Large intestine (tissue), 3 donors: ENCODE data around the gene SPDYA. TPM values are rescaled to one million over a fixed set of nuclear protein-coding genes. Genes with fewer than 3 reads are reported as not detected.

Experiments
- DNase-seq, 2 donors: peaks; one replicate each; pipeline versions ENCODE4 v3.0.0 to v3.0.0-alpha.2; 2013
- H3K27ac ChIP-seq: one replicate; pipeline ENCODE4 v1.5.1; 2013; ENCODE audit warnings: low read length
- H3K27me3 ChIP-seq: 2 replicates; pipeline ENCODE4 v1.6.1; 2013; ENCODE audit warnings: low read length; ENCODE audit not compliant: control insufficient read depth, insufficient read depth
- H3K36me3 ChIP-seq: 2 replicates; pipeline ENCODE4 v1.6.1; 2013; ENCODE audit warnings: low read length; ENCODE audit not compliant: control insufficient read depth, insufficient read depth
- H3K4me1 ChIP-seq: one replicate; pipeline ENCODE4 v1.6.1; 2013; ENCODE audit warnings: low read length; ENCODE audit not compliant: control insufficient read depth, insufficient read depth
- H3K4me3 ChIP-seq: one replicate; pipeline ENCODE4 v1.5.1; 2013; ENCODE audit warnings: low read length
- H3K9me3 ChIP-seq: one replicate; pipeline ENCODE4 v1.6.1; 2013; ENCODE audit warnings: mild to moderate bottlenecking, low read depth, low read length, moderate library complexity; ENCODE audit not compliant: control insufficient read depth
- WGBS: methylation state at CpG from one replicate; pipeline ENCODE4 v1.1.5; 2013; ENCODE audit warnings: low lambda C conversion rate; ENCODE audit not compliant: insufficient coverage; 5-methylcytosine and 5-hydroxymethylcytosine counted together
- polyA plus RNA-seq: library from polyadenylated mRNA; unstranded; fragments of 120-200 nt; gene quantifications from one replicate; pipeline ENCODE4 v1.2.1, GENCODE V29; 2013

SPDYA gene
- polyA plus RNA-seq, 1 donor: 3.1 TPM

DNA sequence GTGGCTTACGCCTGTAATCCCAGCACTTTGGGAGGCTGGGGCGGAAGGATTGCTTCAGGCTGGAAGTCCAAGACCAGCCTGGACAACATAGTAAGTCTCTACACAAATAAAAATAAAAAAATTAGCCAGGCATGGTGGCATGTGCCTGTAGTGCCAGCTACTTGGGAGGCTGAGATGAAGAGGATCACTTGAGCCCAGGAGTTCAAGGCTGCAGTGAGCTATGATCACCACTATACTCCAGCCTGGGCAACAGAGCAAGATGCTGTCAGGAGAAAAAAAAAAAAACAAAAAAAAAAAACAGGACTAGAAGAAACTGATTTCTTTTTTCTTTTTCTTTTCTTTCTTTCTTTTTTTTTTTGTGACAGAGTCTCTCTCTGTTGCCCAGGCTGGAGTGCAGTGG, 13.6 kb downstream of the SPDYA start:
- no CpG with 5 or more reads among the region's 2 CpGs for WGBS
- H3K4me3 ChIP-seq: no peak overlapping the region
- no peaks in the 10 kb centered on the region for H3K36me3 ChIP-seq
- H3K27me3 ChIP-seq: no peaks in the 10 kb centered on the region
- no peak for DNase-seq
- H3K4me1 ChIP-seq: no peaks in the 10 kb centered on the region
- no peak overlapping the region for H3K27ac ChIP-seq
- no peaks in the 10 kb centered on the region for H3K9me3 ChIP-seq

DNA sequence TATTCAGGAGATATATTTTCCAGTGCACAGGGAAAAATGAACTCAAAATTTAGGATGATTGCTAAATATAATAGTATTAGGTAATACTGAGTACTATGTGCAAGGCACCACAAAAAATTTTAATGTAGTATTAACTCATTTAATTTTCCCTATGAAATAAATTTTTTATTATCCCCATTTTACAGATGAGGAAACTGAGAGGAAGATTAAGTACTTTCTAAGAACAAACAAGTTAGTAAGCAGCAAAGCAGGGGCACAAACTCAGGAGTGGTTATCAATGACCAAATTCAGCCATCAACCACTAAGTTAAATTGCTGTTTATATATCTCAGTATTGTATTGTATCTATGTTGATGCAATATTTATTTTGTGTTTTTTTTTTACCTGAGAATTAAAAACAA, 14.2 kb downstream of the SPDYA start:
- Histone ChIP-seq H3K4me3 (no peak overlapping the region), H3K9me3 (no peaks in the 10 kb centered on the region), H3K4me1 (no peaks in the 10 kb centered on the region), H3K27ac (no peak overlapping the region), H3K27me3 (no peaks in the 10 kb centered on the region), H3K36me3 (no peaks in the 10 kb centered on the region)
- DNase-seq: no peak

DNA sequence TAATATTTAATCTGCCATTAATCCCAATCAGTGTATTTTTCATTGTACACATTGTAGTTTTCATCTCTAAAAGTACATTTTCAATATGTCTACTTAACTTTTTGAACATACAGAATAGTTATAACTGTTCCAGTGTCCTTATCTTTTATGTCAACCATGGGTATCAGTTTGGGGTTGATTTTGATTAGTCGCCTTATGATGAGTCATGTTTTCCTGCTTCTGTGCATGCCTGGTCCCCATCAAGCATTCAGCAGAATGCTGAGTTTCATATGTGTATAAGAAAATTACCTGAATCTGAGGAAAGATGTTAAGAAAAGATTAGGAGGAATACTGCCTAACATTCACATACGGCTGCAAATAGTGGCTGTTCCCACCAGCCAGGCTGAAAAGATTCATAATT, 17.7 kb downstream of the SPDYA start:
- Histone ChIP-seq H3K36me3 (no peaks in the 10 kb centered on the region), H3K27ac (no peak overlapping the region), H3K4me3 (no peak overlapping the region), H3K9me3 (no peaks in the 10 kb centered on the region), H3K4me1 (no peaks in the 10 kb centered on the region), H3K27me3 (no peaks in the 10 kb centered on the region)
- no CpG with 5 or more reads among the region's 2 CpGs for WGBS
- no peak for DNase-seq

DNA sequence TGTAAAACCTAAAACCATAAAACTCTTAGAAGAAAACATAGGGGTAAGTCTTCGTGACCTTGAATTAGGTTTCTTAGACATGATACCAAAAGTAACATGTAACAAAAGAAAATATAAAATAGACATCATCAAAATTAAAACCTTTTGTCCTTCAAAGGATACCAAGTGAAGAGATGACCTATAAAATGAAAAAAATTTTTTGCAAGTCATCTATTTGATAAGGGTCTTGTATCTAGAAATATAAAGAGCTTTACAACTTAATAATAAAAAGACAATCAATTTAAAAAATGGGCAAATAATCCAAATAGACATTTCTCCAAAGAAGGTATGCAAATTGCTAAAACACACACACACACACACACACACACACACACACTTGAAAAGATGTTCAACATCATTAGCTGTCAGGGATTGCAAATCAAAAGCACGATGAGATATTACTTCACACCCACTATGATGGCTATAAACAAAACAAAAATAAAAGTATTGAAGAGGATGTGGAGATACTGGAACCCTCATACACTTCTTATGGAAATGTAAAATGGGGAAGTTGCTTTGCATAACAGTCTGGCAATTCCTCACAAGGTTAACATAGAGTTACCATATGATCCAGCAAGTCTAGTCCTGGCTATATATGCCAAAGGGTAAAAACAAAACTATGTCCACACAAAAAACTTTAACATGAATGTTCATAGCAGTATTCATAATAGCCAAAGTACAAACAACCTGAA, 23.3 kb downstream of the SPDYA start:
- H3K36me3 ChIP-seq: no peaks in the 10 kb centered on the region
- H3K27ac ChIP-seq: no peak overlapping the region
- no peak overlapping the region for H3K4me3 ChIP-seq
- DNase-seq: no peak
- no peaks in the 10 kb centered on the region for H3K4me1 ChIP-seq
- no peaks in the 10 kb centered on the region for H3K27me3 ChIP-seq
- 88% methylated on average over 2 of the region's 2 CpGs for WGBS
- no peaks in the 10 kb centered on the region for H3K9me3 ChIP-seq

DNA sequence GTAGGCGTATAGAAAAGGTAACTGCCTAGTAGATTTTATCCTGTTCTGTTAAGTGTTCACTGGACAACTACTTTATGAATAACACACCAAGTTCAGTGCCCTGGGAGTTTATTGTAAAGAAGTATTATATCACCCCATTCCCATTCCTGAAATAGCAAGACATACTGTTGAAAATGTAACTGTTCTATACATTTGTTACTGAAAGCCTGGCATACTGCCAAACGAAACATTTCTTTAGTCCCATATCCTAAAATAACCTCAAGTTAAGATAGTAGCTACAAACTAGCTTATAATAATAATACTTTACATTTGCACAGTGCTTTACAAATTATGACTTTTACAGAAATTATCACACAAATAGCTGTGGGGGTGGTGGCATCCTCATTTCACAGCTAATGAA, 25.1 kb downstream of the SPDYA start:
- no peaks in the 10 kb centered on the region for H3K4me1 ChIP-seq
- no peak for DNase-seq
- H3K9me3 ChIP-seq: no peaks in the 10 kb centered on the region
- no peak overlapping the region for H3K27ac ChIP-seq
- no peaks in the 10 kb centered on the region for H3K27me3 ChIP-seq
- no peak overlapping the region for H3K4me3 ChIP-seq
- no peaks in the 10 kb centered on the region for H3K36me3 ChIP-seq
- WGBS: 100% methylated on average over 1 of the region's 2 CpGs

DNA sequence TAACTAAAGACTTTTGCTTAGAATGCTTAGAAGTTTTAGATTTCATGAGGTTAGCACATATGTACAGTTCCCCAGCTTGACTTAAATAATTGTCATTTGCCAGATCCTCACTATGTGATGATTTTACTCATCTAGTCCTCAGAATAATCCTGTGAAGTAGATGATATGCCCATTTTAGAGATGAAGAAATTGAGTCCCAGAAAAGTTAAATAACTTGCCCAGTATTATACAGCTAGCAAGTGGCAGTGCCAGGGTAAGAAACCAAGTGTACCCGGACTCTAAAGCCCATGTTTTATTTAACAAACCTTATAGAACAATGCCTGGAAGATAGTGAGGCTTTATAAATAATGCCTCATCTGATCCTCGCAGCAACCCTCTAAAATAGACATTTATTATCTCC, 28.3 kb downstream of the SPDYA start:
- DNase-seq: no peak
- Histone ChIP-seq H3K27me3 (no peaks in the 10 kb centered on the region), H3K27ac (no peak overlapping the region), H3K9me3 (no peaks in the 10 kb centered on the region), H3K4me3 (no peak overlapping the region), H3K4me1 (no peaks in the 10 kb centered on the region), H3K36me3 (no peaks in the 10 kb centered on the region)
- WGBS: no CpG with 5 or more reads among the region's 2 CpGs

DNA sequence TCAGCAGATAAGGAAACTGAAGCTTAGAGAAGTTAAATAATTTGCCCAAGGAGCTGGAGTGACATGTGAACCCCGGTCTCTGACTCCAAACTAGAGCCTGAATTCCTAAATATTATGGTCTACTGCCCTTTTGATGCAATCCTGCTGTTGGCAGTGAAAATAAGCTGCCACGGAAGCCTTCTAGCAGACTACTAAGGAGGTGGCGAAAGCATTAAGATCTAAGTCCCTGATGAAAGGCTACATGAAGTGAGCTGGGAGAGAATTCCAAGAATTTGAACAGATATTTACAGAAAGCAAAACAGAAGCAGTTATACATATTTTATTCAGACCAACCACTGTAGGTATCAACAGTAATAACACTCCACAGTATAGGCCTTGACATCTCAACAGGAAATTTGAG, 31.4 kb downstream of the SPDYA start:
- H3K36me3 ChIP-seq: no peaks in the 10 kb centered on the region
- DNase-seq: no peak
- WGBS: no CpG with 5 or more reads among the region's 3 CpGs
- no peak overlapping the region for H3K27ac ChIP-seq
- no peak overlapping the region for H3K4me3 ChIP-seq
- no peaks in the 10 kb centered on the region for H3K4me1 ChIP-seq
- H3K27me3 ChIP-seq: no peaks in the 10 kb centered on the region
- H3K9me3 ChIP-seq: no peaks in the 10 kb centered on the region

DNA sequence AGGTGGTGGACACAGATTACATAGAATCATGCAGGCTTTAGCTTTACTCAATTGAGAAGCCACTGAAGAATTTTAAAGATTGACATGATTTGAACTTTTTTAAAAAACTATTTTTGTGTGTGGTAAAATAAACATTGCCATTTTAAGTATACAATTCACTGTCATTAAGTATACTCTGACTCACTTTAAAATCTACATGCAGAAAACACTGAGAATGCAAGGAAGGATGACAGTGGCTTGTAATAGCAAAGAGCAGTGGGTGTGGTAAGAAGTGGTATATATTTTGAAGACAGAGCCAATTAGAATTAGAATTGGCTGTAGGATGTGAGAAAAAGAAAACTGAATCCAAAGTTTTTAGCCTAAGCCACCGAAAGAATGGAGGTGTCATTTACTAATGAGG, 44.6 kb downstream of the SPDYA start:
- no peak overlapping the region for H3K27ac ChIP-seq
- no peaks in the 10 kb centered on the region for H3K4me1 ChIP-seq
- no peaks in the 10 kb centered on the region for H3K9me3 ChIP-seq
- peaks cover 5% of the 10 kb centered on the region for H3K36me3 ChIP-seq
- H3K4me3 ChIP-seq: no peak overlapping the region
- 100% methylated on average over 1 of the region's 1 CpG for WGBS
- no peaks in the 10 kb centered on the region for H3K27me3 ChIP-seq
- DNase-seq: no peak

DNA sequence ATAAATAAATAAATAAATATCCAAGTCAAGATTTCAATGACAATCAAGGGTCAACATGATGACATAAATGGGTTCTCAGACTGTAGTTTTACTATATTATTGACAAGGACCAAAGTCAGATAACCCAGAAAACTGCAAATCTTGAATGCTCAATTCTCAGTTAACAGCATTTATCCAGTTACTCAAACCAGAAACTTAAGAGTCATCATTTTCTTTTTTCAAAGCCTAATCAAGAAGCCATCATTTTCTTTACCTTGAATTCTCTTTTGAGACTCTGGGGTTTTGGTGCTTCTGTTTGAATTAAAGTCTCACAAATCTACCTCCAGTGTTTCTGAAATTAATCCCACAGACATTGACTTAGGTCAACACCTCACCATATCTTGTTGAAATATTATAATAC, 45.3 kb downstream of the SPDYA start:
- no peaks in the 10 kb centered on the region for H3K9me3 ChIP-seq
- H3K27me3 ChIP-seq: no peaks in the 10 kb centered on the region
- peaks cover 11% of the 10 kb centered on the region for H3K36me3 ChIP-seq
- no peaks in the 10 kb centered on the region for H3K4me1 ChIP-seq
- no peak overlapping the region for H3K4me3 ChIP-seq
- H3K27ac ChIP-seq: no peak overlapping the region
- no peak for DNase-seq

DNA sequence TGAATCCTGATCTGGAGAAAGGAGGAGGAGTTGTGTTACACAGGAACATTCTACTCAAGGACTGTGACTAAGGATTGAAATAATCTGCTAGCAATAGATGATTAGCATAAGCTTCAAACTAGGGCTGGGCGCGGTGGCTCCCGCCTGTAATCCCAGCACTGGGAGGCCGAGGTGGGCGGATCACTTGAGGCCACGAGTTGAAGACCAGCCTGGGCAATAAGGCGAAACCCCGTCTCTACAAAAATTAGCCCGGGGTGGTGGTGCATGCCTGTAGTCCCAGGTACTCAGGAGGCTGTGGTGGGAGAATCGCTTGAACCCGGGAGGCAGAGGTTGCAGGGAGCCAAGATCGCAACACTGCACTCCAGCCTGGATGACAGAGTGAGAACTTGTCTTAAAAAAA, 58.0 kb downstream of the SPDYA start:
- 80% methylated on average over 1 of the region's 12 CpGs for WGBS
- DNase-seq: no peak
- Histone ChIP-seq H3K9me3 (no peaks in the 10 kb centered on the region), H3K27ac (no peak overlapping the region), H3K4me3 (peak overlapping the region; percentile 80), H3K36me3 (no peaks in the 10 kb centered on the region), H3K27me3 (no peaks in the 10 kb centered on the region), H3K4me1 (peaks cover 7% of the 10 kb centered on the region)

DNA sequence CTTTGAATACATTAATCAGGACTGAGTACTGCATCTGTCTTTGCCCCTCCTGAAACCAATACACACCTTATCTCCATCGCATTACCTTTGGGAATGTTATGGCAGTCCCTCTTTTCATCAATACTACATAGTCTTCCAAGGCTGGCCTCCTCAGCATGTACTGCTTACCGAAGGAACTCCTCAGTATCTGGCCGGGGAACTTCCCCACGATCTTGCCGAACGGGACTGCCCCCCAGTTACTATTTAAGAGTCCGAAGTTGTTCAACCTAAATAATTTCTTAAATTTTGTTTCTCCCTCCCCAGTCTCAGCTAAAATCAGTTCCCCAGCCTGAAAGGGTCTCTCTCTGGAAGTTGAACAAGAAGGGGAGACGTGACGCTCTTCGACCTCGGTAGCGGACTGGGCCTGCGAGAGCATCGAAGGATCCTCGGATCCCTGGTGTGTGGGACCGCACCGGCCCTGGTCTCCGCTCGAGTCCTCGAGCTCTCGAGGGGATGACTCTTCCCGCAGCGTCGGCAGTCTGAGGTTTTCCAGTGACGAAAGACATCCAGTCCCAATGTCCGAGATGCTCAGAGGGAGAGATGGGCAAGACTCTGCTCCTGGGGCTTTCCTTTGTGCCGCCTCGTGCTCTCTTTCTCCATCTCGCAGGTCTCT, 59.0 kb downstream of the SPDYA start:
- peaks cover 7% of the 10 kb centered on the region for H3K4me1 ChIP-seq
- no peaks in the 10 kb centered on the region for H3K9me3 ChIP-seq
- no peak for DNase-seq
- 0% methylated on average over 1 of the region's 29 CpGs for WGBS
- no peaks in the 10 kb centered on the region for H3K27me3 ChIP-seq
- H3K4me3 ChIP-seq: peak overlapping the region; percentile 80
- H3K27ac ChIP-seq: peak overlapping the region; percentile 51
- no peaks in the 10 kb centered on the region for H3K36me3 ChIP-seq
